Left ventricle myocardium inferior (tissue), 1 donor: ENCODE data around the gene TRIO. TPM values are rescaled to one million over a fixed set of nuclear protein-coding genes. Genes with fewer than 3 reads are reported as not detected.
A peak's percentile ranks its signal among the peaks of the same experiment; 100 is the strongest.

ENCODE experiments used
- DNase-seq: peaks from one replicate; pipeline ENCODE4 v3.0.0-alpha.2; 2020
- H3K27ac ChIP-seq: fragments of 200-600 bp; replicated peaks from 2 replicates; pipeline ENCODE4 v1.8.0; 2021
- H3K27me3 ChIP-seq: fragments of 200-600 bp; 2 replicates; pipeline ENCODE4 v1.8.0; 2021; ENCODE audit warnings: low read depth
- H3K36me3 ChIP-seq: fragments of 200-600 bp; 2 replicates; pipeline ENCODE4 v1.8.0; 2021
- H3K4me1 ChIP-seq: fragments of 200-600 bp; 2 replicates; pipeline ENCODE4 v1.8.0; 2021
- H3K4me3 ChIP-seq: fragments of 200-600 bp; 2 replicates; pipeline ENCODE4 v1.8.0; 2021; ENCODE audit warnings: mild to moderate bottlenecking, moderate library complexity
- H3K9me3 ChIP-seq: fragments of 200-600 bp; replicated peaks from 2 replicates; pipeline ENCODE4 v1.8.0; 2021
- CTCF ChIP-seq: fragments of 200-600 bp; IDR thresholded peaks from 2 replicates; pipeline ENCODE4 v1.8.0; 2021; ENCODE audit warnings: antibody characterized with exemption, mild to moderate bottlenecking, borderline replicate concordance
- intact Hi-C: fragments of 100-400 bp; cut with micrococcal nuclease; formaldehyde crosslinking; loops from one replicate; pipeline ENCODE4 v1.11.0; 2022
- total RNA-seq: library from RNA; stranded (reverse); fragmentation: NEBNext Ultra II Directional; extraction: Animal tissue kit (Norgen Biotek cat#: 25700); gene quantifications from one replicate; pipeline ENCODE4 v1.2.1, GENCODE V29; 2021
- donor health status: DM: no; HTN: yes; CAD: no; lungs with severe emphysema.

TRIO gene
- total RNA-seq, 1 donor from 2014 or later = 52.8 TPM

- intact Hi-C loops = no loop called here
- Histone ChIP-seq H3K4me3 (no peak overlapping the region), H3K4me1 (peaks cover 41% of the 10 kb centered on the region), H3K36me3 (no peaks in the 10 kb centered on the region), H3K27ac (no peak overlapping the region), H3K9me3 (no peaks in the 10 kb centered on the region), H3K27me3 (no peaks in the 10 kb centered on the region)
- TF ChIP-seq CTCF = no peak
- DNase-seq = no peak
Observed at GRCh38 chr5:14234204-14234603, 91.1 kb downstream of the TRIO start.

GRCh38 chr5:14235872-14236271 lies 92.7 kb downstream of the TRIO start:
- TF ChIP-seq CTCF = no peak
- intact Hi-C loops = no loop called here
- DNase-seq = no peak
- Histone ChIP-seq H3K36me3 (no peaks in the 10 kb centered on the region), H3K27me3 (no peaks in the 10 kb centered on the region), H3K9me3 (no peaks in the 10 kb centered on the region), H3K4me1 (peaks cover 48% of the 10 kb centered on the region), H3K4me3 (no peak overlapping the region), H3K27ac (no peak overlapping the region)

GRCh38 chr5:14236757-14237156 lies 93.6 kb downstream of the TRIO start:
- H3K4me3 ChIP-seq = no peak overlapping the region
- H3K27me3 ChIP-seq = no peaks in the 10 kb centered on the region
- no peak for TF ChIP-seq CTCF
- H3K4me1 ChIP-seq = peaks cover 57% of the 10 kb centered on the region
- no peaks in the 10 kb centered on the region for H3K9me3 ChIP-seq
- no peak overlapping the region for H3K27ac ChIP-seq
- intact Hi-C loops = no loop called here
- no peak for DNase-seq
- no peaks in the 10 kb centered on the region for H3K36me3 ChIP-seq

- Histone ChIP-seq H3K27ac (peak overlapping the region; percentile 52), H3K36me3 (no peaks in the 10 kb centered on the region), H3K27me3 (no peaks in the 10 kb centered on the region), H3K9me3 (no peaks in the 10 kb centered on the region), H3K4me1 (peaks cover 65% of the 10 kb centered on the region), H3K4me3 (no peak overlapping the region)
- intact Hi-C loops = no loop called here
- no peak for TF ChIP-seq CTCF
- DNase-seq = no peak
Observed at GRCh38 chr5:14237317-14238086, 94.4 kb downstream of the TRIO start.

- no peak for DNase-seq
- no peaks in the 10 kb centered on the region for H3K9me3 ChIP-seq
- no peak for TF ChIP-seq CTCF
- peaks cover 72% of the 10 kb centered on the region for H3K4me1 ChIP-seq
- intact Hi-C loops = no loop called here
- H3K4me3 ChIP-seq = no peak overlapping the region
- peak overlapping the region; percentile 52 for H3K27ac ChIP-seq
- H3K27me3 ChIP-seq = no peaks in the 10 kb centered on the region
- no peaks in the 10 kb centered on the region for H3K36me3 ChIP-seq
Observed at GRCh38 chr5:14238272-14238671, 95.1 kb downstream of the TRIO start.
